ENCODE results near the gene ZNF175.

DNA sequence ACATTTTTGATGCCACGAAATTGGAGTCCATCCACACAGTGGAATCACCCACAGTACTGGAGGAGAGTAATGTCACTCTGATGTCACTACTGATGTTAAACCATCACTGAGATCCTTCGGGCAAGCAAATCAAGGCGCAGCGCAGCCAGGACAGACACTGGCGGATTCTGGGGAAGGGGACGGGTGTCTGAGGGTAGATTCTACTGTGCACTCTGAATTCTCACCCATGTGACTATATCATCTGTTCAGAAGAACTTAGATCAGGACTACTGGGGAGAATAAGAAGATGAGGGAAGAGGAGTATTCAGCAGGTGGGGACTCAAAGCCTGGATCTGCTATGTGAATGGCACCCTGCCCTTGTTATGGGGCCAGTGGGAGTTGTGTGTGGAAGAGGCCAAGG, 27.0 kb upstream of the ZNF175 start:
- TF ChIP-seq YY1 (IDR thresholded peaks at IDR 0.05; ENCODE audit: insufficient read depth, insufficient read length) (no peak), SUZ12 (IDR thresholded peaks at IDR 0.05; ENCODE audit: extremely low read depth, insufficient read depth, insufficient read length) (no peak)

Measured in NT2/D1 (cell line).